PC-3 (cell line): Measurements from ENCODE around the gene CCNL1. TPM values are rescaled to one million over a fixed set of nuclear protein-coding genes. Genes with fewer than 3 reads are reported as not detected.
A peak's percentile ranks its signal among the peaks of the same experiment; 100 is the strongest.

Experiments
- ATAC-seq: fragments of 200-7000 bp; cut with Tn5 transposase; 2 replicates; pipeline ENCODE4 v1.9.1; 2020; ENCODE audit warnings: mild to moderate bottlenecking, moderate library complexity
- BruUV-seq: library from RNA; stranded (reverse); fragments of 400-500 nt; replicated peaks from 2 replicates; lab custom pipeline; 2021; lab: Mats Ljungman, UMichigan
- CTCF ChIA-PET: fragments of 300-600 bp; sonication (Branson Sonifier 250); formaldehyde crosslinking; loops from one replicate; lab custom pipeline; 2022; ENCODE audit warnings: antibody characterized with exemption; lab: Charles Lee
- POLR2A ChIA-PET: fragments of 300-600 bp; sonication (Branson Sonifier 250); formaldehyde crosslinking; loops from one replicate; lab custom pipeline; 2022; ENCODE audit warnings: antibody characterized with exemption; ENCODE audit not compliant: unreplicated experiment; lab: Charles Lee
- DNase-seq: peaks from one replicate; pipeline ENCODE4 v3.0.0-alpha.2; 2015
- H2AFZ ChIP-seq: fragments of 300-600 bp; sonication (generic); 2 replicates; pipeline ENCODE4 v1.6.0; 2016; ENCODE audit warnings: antibody characterized with exemption, low read length
- H3F3A ChIP-seq: fragments of 300-600 bp; sonication (generic); one replicate; pipeline ENCODE4 v1.6.0; 2017; ENCODE audit warnings: antibody characterized with exemption, low read length, control low read depth, mild to moderate bottlenecking; ENCODE audit not compliant: unreplicated experiment
- H3K27ac ChIP-seq: fragments of 300-600 bp; sonication (generic); 2 replicates; pipeline ENCODE4 v1.5.1; 2016; ENCODE audit warnings: mild to moderate bottlenecking, low read length
- H3K27me3 ChIP-seq: fragments of 300-600 bp; sonication (generic); 2 replicates; pipeline ENCODE4 v1.6.1; 2016; ENCODE audit warnings: low read length, mixed read lengths
- H3K36me3 ChIP-seq: fragments of 300-600 bp; sonication (generic); 2 replicates; pipeline ENCODE4 v1.6.1; 2016; ENCODE audit warnings: low read depth, mixed run types, low read length, mixed read lengths
- H3K4me1 ChIP-seq: fragments of 300-600 bp; sonication (generic); 2 replicates; pipeline ENCODE4 v1.5.1; 2016; ENCODE audit warnings: low read length; ENCODE audit not compliant: insufficient read depth
- H3K4me2 ChIP-seq: fragments of 300-600 bp; sonication (generic); 2 replicates; pipeline ENCODE4 v1.6.0; 2016; ENCODE audit warnings: low read length
- H3K4me3 ChIP-seq: fragments of 300-600 bp; sonication (generic); 2 replicates; pipeline ENCODE4 v1.5.1; 2016; ENCODE audit warnings: mild to moderate bottlenecking, low read length, mixed read lengths
- H3K79me2 ChIP-seq: fragments of 300-600 bp; sonication (generic); 2 replicates; pipeline ENCODE4 v1.6.1; 2017; ENCODE audit warnings: low read length, mixed read lengths
- H3K9ac ChIP-seq: fragments of 300-600 bp; sonication (generic); 2 replicates; pipeline ENCODE4 v1.6.0; 2016; ENCODE audit warnings: mild to moderate bottlenecking, low read length
- H3K9me2 ChIP-seq: fragments of 300-600 bp; sonication (generic); replicated peaks from 2 replicates; pipeline ENCODE4 v1.6.1; 2016; ENCODE audit warnings: mixed run types, low read length, mixed read lengths
- H3K9me3 ChIP-seq: fragments of 300-600 bp; sonication (generic); 2 replicates; pipeline ENCODE4 v1.6.1; 2016; ENCODE audit warnings: low read length, mixed read lengths
- H4K20me1 ChIP-seq: fragments of 300-600 bp; sonication (generic); 2 replicates; pipeline ENCODE4 v1.6.1; 2016; ENCODE audit warnings: low read length, mixed read lengths
- EZH2 ChIP-seq: fragments of 300-600 bp; sonication (generic); IDR thresholded peaks from one replicate; pipeline ENCODE4 v1.6.1; 2017; ENCODE audit warnings: antibody characterized with exemption, mild to moderate bottlenecking, low read length; ENCODE audit not compliant: unreplicated experiment
- EZH2phosphoT487 ChIP-seq: fragments of 300-600 bp; sonication (generic); IDR thresholded peaks from 2 replicates; pipeline ENCODE4 v1.6.1; 2018; ENCODE audit warnings: mild to moderate bottlenecking, antibody characterized with exemption, low read length, borderline replicate concordance
- intact Hi-C: fragments of 100-400 bp; cut with micrococcal nuclease; formaldehyde crosslinking; loops from 2 replicates; pipeline ENCODE4 v1.9.0; 2023
- total RNA-seq: library from RNA; depleted of rRNA; stranded (reverse); fragments of >200 nt; gene quantifications from 2 replicates; pipeline ENCODE4 v1.2.3, GENCODE V29; 2014
- TF ChIP-seq, protein P1 (sequence below): fragments of 300-600 bp; sonication (generic); conservative IDR thresholded peaks from 2 replicates; pipeline ENCODE4 v1.5.1; 2017; ENCODE audit warnings: antibody characterized with exemption, low read depth, mild to moderate bottlenecking, low read length

The CCNL1 gene
- total RNA-seq, 1 experiment from 2014 or later = 231 TPM

DNA sequence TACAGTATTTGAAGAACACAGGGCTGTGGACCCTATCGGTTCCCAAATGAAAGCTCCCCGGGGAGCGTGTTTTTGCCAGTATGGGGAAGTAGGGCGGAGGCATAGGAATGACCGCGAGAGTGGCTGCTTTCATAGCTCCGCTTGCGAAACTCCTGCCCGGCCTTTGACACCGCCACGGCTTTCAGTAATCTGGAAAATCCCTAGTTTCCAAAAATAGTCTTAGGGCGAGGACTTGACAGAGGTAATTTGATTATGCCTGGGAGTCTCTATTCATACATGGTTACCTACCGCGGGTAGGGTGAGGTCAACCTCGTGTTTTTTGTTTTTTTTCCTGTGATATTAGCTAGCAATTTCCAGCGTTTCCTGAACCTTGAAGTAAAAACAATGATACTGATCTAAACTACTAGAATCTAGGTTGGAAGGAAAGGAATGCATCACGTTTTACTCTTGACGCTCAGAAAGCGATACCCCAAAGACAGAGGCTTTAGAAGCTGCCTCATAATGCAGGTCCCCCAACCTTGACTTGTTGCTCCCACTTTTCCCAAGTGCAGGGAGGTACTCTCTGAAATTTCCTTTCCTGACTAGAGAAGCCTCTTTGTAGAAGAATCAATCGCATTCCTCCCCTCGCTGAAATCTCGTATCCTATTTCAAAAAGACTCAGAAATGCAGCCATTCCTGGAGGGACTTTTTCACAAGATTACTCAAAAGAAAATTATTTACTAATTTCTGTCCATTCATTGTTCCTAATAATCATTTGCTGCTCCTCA lies 894 bp upstream of the CCNL1 start:
- Histone ChIP-seq H2AFZ (peak overlapping the region; percentile 66), H4K20me1 (peaks cover 38% of the 10 kb centered on the region), H3K36me3 (peaks cover 34% of the 10 kb centered on the region), H3K27ac (peak overlapping the region; percentile 98), H3K4me3 (peak overlapping the region; percentile 92), H3K9ac (peak overlapping the region; percentile 97), H3K4me2 (peak overlapping the region; percentile 94), H3K9me3 (no peaks in the 10 kb centered on the region), H3K9me2 (no peaks in the 10 kb centered on the region), H3K79me2 (peaks cover 41% of the 10 kb centered on the region), H3K4me1 (peaks cover 36% of the 10 kb centered on the region), H3K27me3 (no peaks in the 10 kb centered on the region), H3F3A (no peaks in the 10 kb centered on the region)
- intact Hi-C loops = loop anchor here (1.0 kb wide), 1 partner anchor 14 kb away; no protein-coding TSS in a partner anchor
- TF ChIP-seq EZH2 (no peak), EZH2phosphoT487 (no peak)
- TF ChIP-seq, protein P1, sequence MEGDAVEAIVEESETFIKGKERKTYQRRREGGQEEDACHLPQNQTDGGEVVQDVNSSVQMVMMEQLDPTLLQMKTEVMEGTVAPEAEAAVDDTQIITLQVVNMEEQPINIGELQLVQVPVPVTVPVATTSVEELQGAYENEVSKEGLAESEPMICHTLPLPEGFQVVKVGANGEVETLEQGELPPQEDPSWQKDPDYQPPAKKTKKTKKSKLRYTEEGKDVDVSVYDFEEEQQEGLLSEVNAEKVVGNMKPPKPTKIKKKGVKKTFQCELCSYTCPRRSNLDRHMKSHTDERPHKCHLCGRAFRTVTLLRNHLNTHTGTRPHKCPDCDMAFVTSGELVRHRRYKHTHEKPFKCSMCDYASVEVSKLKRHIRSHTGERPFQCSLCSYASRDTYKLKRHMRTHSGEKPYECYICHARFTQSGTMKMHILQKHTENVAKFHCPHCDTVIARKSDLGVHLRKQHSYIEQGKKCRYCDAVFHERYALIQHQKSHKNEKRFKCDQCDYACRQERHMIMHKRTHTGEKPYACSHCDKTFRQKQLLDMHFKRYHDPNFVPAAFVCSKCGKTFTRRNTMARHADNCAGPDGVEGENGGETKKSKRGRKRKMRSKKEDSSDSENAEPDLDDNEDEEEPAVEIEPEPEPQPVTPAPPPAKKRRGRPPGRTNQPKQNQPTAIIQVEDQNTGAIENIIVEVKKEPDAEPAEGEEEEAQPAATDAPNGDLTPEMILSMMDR = no peak
- POLR2A ChIA-PET = interaction anchor here (0.6 to 2.4 kb wide), 9 partner anchors 14 to 1410 kb away, joined by 3 to 37 read pairs (median 4); no protein-coding TSS in a partner anchor
- ATAC-seq (peak; percentile 49), DNase-seq (peak; percentile 87)
- CTCF ChIA-PET = interaction anchor here (0.6 to 1.0 kb wide), 3 partner anchors 41 to 486 kb away, joined by 3 to 4 read pairs (median 4); partner anchors contain the start of gene TIPARP
- TSS peak; percentile 94 for BruUV-seq

DNA sequence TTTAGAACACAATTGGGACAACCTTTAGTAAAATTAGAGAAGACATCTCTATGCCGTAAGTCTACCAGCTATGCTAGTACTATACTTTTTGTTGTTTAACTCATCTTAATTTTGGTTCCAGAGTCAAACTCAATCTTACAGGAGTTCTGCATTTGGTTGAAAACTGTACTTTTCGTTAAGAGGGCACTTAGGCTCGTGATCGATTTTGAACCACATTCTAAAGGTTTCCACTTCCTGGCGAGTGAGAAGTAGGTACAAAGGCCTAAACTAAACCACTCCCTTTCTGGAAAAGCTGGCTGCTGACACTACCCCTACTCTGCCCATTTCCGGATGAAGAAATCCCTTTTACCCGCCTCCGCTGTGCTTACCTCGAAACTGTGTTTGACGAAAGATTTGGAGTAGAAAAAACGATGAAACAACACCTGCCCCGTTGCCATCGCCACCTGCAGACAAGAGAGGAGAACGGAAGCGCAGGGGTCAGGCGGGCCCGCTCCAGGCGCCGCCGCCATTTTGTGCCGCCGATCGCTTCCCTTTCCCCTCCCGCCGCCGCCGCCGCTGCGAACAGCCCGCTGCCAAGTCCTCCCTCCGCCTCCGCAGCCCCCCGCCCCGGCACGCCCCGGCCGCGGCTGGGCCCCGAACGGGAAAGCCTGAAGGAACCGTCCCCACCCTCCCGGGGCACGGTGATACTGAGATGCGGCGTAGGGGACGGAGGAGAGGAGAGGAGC lies 748 bp downstream of the CCNL1 start:
- ATAC-seq (peak; percentile 43), DNase-seq (peak; percentile 46)
- Histone ChIP-seq H3F3A (no peaks in the 10 kb centered on the region), H3K9ac (peak overlapping the region; percentile 97), H4K20me1 (peaks cover 54% of the 10 kb centered on the region), H3K9me2 (no peaks in the 10 kb centered on the region), H2AFZ (no peak overlapping the region), H3K27ac (peak overlapping the region; percentile 98), H3K4me3 (peak overlapping the region; percentile 92), H3K9me3 (no peaks in the 10 kb centered on the region), H3K4me2 (peak overlapping the region; percentile 94), H3K27me3 (no peaks in the 10 kb centered on the region), H3K79me2 (peaks cover 58% of the 10 kb centered on the region), H3K36me3 (peaks cover 50% of the 10 kb centered on the region), H3K4me1 (peaks cover 50% of the 10 kb centered on the region)
- ChIA-PET POLR2A (interaction anchor here (0.7 to 2.4 kb wide), 3 partner anchors 12 to 483 kb away, joined by 3 to 37 read pairs (median 4); no protein-coding TSS in a partner anchor), CTCF (no interaction called here)
- TF ChIP-seq, protein P1 = peak; percentile 37; the same call in 1 of the 2 replicates
- TF ChIP-seq EZH2 = no peak
- TF ChIP-seq EZH2phosphoT487 = no peak
- BruUV-seq = TSS peak; percentile 37
- intact Hi-C loops = no loop called here
